SK-N-MC (cell line): Measurements from ENCODE around the gene TMBIM1.

Experiments used
- EZH2 ChIP-seq: fragments of 200-600 bp; sonication (generic); IDR thresholded peaks from one replicate; pipeline ENCODE4 v1.6.1; 2017; ENCODE audit warnings: antibody characterized with exemption
- POLR2AphosphoS5 ChIP-seq: IDR thresholded peaks from 2 replicates; pipeline ENCODE4 v1.6.1; 2012; ENCODE audit warnings: mild to moderate bottlenecking, low read depth, low read length, borderline replicate concordance

DNA sequence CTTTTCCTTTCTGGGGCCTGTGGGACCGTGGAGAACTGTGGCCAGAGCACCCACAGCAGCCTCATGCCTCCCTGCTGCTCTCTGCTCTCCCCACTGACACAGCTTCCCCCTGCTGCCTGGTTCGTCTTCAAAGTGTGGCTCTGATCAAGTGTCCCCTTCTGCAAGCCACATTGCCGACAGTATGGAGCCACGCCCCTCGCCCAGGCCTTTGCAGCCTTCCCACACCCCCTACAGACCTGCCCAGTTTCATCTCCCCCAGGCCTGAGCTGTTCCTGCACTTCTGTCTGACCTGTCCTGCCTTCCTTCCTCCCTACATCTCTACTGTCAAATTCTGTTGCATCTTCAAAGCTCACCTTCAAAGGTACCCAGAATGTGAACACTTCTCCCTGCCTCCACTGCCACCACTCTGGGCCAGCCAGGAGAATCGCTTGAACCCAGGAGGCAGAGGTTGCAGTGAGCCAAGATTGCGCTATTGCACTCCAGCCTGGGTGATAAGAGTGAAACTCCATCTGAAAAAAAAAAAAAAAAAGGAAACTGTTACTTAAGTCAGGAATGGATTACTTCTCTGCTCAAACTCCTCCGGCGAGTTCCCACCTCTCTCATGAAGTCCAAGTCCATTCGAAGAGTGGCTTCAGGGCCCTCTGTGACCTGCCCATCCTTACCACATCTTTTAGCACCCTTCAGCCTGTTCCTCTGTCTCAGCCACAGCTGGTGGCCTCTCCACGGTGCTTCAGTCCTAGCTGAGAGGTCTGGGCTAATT lies 35.3 kb upstream of the TMBIM1 start:
- TF ChIP-seq POLR2AphosphoS5 (no peak), EZH2 (no peak)
